WTC11 (cell line): Measurements from ENCODE around the gene CCM2. TPM values are rescaled to one million over a fixed set of nuclear protein-coding genes. Genes with fewer than 3 reads are reported as not detected.

Source experiments
- ATAC-seq: fragments of 200-7000 bp; cut with Tn5 transposase; 2 replicates; pipeline ENCODE4 v1.10.0; 2021; ENCODE audit warnings: mild to moderate bottlenecking, moderate library complexity
- CTCF ChIA-PET: fragments of 300-600 bp; sonication (Branson Sonifier 250); formaldehyde crosslinking; loops from one replicate; lab custom pipeline; 2021; ENCODE audit warnings: antibody characterized with exemption; lab: Charles Lee
- POLR2A ChIA-PET: fragments of 350-600 bp; sonication (Branson Sonifier 250); formaldehyde crosslinking; loops from one replicate; lab custom pipeline; 2021; ENCODE audit warnings: antibody characterized with exemption; lab: Charles Lee
- DNase-seq: peaks from one replicate; pipeline ENCODE4 v3.0.0; 2021; ENCODE audit warnings: low spot score
- H3K27ac Mint-ChIP-seq: 2 replicates; pipeline ENCODE4 v1.8.0; 2021; ENCODE audit warnings: mixed read lengths
- H3K27me3 Mint-ChIP-seq: 2 replicates; pipeline ENCODE4 v1.8.0; 2021; ENCODE audit warnings: low read depth, mild to moderate bottlenecking, moderate library complexity, mixed read lengths
- H3K36me3 Mint-ChIP-seq: 2 replicates; pipeline ENCODE4 v1.8.0; 2021; ENCODE audit warnings: mixed read lengths
- H3K4me1 Mint-ChIP-seq: 2 replicates; pipeline ENCODE4 v1.8.0; 2022; ENCODE audit warnings: mixed read lengths
- H3K4me3 Mint-ChIP-seq: 2 replicates; pipeline ENCODE4 v1.8.0; 2021; ENCODE audit warnings: mild to moderate bottlenecking, moderate library complexity, mixed read lengths
- H3K9me3 Mint-ChIP-seq: 2 replicates; pipeline ENCODE4 v1.8.0; 2021; ENCODE audit warnings: mixed read lengths
- ATF1 ChIP-seq: sonication (generic); formaldehyde crosslinking; IDR thresholded peaks from 2 replicates; pipeline ENCODE4 v1.8.1; 2023; ENCODE audit warnings: mild to moderate bottlenecking, moderate library complexity, missing genetic modification reagents
- CBFB ChIP-seq: sonication (generic); formaldehyde crosslinking; IDR thresholded peaks from 2 replicates; pipeline ENCODE4 v1.8.1; 2022; ENCODE audit warnings: mild to moderate bottlenecking, low read depth, missing genetic modification reagents
- ESRRA ChIP-seq: sonication (generic); formaldehyde crosslinking; IDR thresholded peaks from 2 replicates; pipeline ENCODE4 v1.8.1; 2022; ENCODE audit warnings: mild to moderate bottlenecking, missing genetic modification reagents, borderline replicate concordance
- GABPB1 ChIP-seq: sonication (generic); formaldehyde crosslinking; IDR thresholded peaks from 2 replicates; pipeline ENCODE4 v1.8.1; 2023; ENCODE audit warnings: mild to moderate bottlenecking, missing genetic modification reagents
- IRF2 ChIP-seq: sonication (generic); formaldehyde crosslinking; IDR thresholded peaks from 2 replicates; pipeline ENCODE4 v1.8.0; 2022; ENCODE audit warnings: low read depth, missing genetic modification reagents, borderline replicate concordance
- KAT7 ChIP-seq: sonication (generic); formaldehyde crosslinking; IDR thresholded peaks from 2 replicates; pipeline ENCODE4 v1.8.1; 2023; ENCODE audit warnings: missing genetic modification reagents, mild to moderate bottlenecking, borderline replicate concordance
- NFATC4 ChIP-seq: fragments of 250-450 bp; sonication (Bioruptor Pico); IDR thresholded peaks from 2 replicates; pipeline ENCODE4 v1.9.0; 2021; ENCODE audit warnings: mild to moderate bottlenecking
- NR1H2 ChIP-seq: sonication (generic); formaldehyde crosslinking; IDR thresholded peaks from 2 replicates; pipeline ENCODE4 v1.9.0; 2021; ENCODE audit warnings: mild to moderate bottlenecking, moderate library complexity, missing genetic modification reagents
- NR3C1 ChIP-seq: sonication (generic); formaldehyde crosslinking; conservative IDR thresholded peaks from 2 replicates; pipeline ENCODE4 v1.8.1; 2023; ENCODE audit warnings: low read depth, mild to moderate bottlenecking, missing genetic modification reagents
- SOX15 ChIP-seq: fragments of 250-450 bp; sonication (Bioruptor Pico); IDR thresholded peaks from 2 replicates; pipeline ENCODE4 v1.9.0; 2021; ENCODE audit warnings: mild to moderate bottlenecking
- ZNF121 ChIP-seq: sonication (generic); formaldehyde crosslinking; IDR thresholded peaks from 2 replicates; pipeline ENCODE4 v1.8.0; 2023; ENCODE audit warnings: missing genetic modification reagents
- ZNF232 ChIP-seq: sonication (generic); formaldehyde crosslinking; IDR thresholded peaks from 2 replicates; pipeline ENCODE4 v1.8.0; 2022; ENCODE audit warnings: mild to moderate bottlenecking, missing genetic modification reagents
- ZNF423 ChIP-seq: fragments of 250-450 bp; sonication (Bioruptor Pico); IDR thresholded peaks from 2 replicates; pipeline ENCODE4 v2.1.2; 2022; ENCODE audit warnings: mild to moderate bottlenecking, moderate library complexity
- total RNA-seq: library from RNA; stranded (reverse); gene quantifications from 3 replicates; pipeline ENCODE4 v1.2.3, GENCODE V29; 2021
- TF ChIP-seq, protein P1 (sequence below): sonication (generic); formaldehyde crosslinking; IDR thresholded peaks from 2 replicates; pipeline ENCODE4 v1.8.1; 2022; ENCODE audit warnings: mild to moderate bottlenecking, missing genetic modification reagents, moderate library complexity, borderline replicate concordance
- TF ChIP-seq, protein P2 (sequence below): sonication (generic); formaldehyde crosslinking; IDR thresholded peaks from 2 replicates; pipeline ENCODE4 v1.8.0; 2023; ENCODE audit warnings: missing genetic modification reagents, mild to moderate bottlenecking, borderline replicate concordance
- TF ChIP-seq, protein P3 (sequence below): sonication (generic); formaldehyde crosslinking; conservative IDR thresholded peaks from 2 replicates; pipeline ENCODE4 v1.8.1; 2023; ENCODE audit warnings: mild to moderate bottlenecking, low read depth, missing genetic modification reagents, moderate library complexity
- TF ChIP-seq, protein P4 (sequence below): sonication (generic); formaldehyde crosslinking; IDR thresholded peaks from 2 replicates; pipeline ENCODE4 v1.8.1; 2023; ENCODE audit warnings: mild to moderate bottlenecking, missing genetic modification reagents
- TF ChIP-seq, protein P5 (sequence below): sonication (generic); formaldehyde crosslinking; IDR thresholded peaks from 2 replicates; pipeline ENCODE4 v1.8.1; 2022; ENCODE audit warnings: mild to moderate bottlenecking, moderate library complexity, missing genetic modification reagents
- TF ChIP-seq, protein P6 (sequence below): fragments of 250-450 bp; sonication (Bioruptor Pico); IDR thresholded peaks from 2 replicates; pipeline ENCODE4 v1.9.0; 2021; ENCODE audit warnings: moderate library complexity, mild to moderate bottlenecking, inconsistent platforms, borderline replicate concordance
- TF ChIP-seq, protein P7 (sequence below): sonication (generic); formaldehyde crosslinking; IDR thresholded peaks from 2 replicates; pipeline ENCODE4 v1.8.1; 2023; ENCODE audit warnings: mild to moderate bottlenecking, missing genetic modification reagents, moderate library complexity

The CCM2 gene
- total RNA-seq, 1 experiment from 2014 or later = 32.7 TPM

DNA sequence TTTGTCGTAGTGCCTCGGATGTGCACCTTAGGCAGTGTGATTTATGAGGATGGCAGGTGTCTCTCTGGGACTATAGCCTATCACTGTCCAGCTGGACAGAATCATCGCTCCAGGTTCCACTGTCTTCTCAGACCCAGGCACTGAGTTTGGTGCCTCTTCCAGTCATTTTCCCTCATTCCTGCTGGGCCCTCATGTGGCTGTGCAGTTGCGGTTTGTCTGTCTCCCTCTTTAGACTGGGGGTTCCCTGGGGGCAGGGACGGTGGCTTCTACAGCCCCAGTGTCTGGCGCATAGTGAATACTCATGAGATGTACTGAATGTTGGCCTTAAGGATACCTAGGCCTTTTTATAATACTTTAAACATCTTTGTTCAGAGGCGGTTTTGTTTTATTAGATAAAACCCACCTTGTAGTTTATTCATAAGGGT lies 28.9 kb downstream of the CCM2 start (continued):
- TF ChIP-seq NFATC4 (CRISPR knock-in tag) = no peak
- TF ChIP-seq, protein P1, sequence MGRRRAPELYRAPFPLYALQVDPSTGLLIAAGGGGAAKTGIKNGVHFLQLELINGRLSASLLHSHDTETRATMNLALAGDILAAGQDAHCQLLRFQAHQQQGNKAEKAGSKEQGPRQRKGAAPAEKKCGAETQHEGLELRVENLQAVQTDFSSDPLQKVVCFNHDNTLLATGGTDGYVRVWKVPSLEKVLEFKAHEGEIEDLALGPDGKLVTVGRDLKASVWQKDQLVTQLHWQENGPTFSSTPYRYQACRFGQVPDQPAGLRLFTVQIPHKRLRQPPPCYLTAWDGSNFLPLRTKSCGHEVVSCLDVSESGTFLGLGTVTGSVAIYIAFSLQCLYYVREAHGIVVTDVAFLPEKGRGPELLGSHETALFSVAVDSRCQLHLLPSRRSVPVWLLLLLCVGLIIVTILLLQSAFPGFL = no peak
- no peak for TF ChIP-seq ZNF232
- TF ChIP-seq NR3C1 (CRISPR knock-in tag) = no peak
- TF ChIP-seq ZNF423 (CRISPR knock-in tag) = no peak
- TF ChIP-seq NR1H2 = no peak
- no peak for TF ChIP-seq ESRRA (CRISPR knock-in tag)
- no peak for TF ChIP-seq CBFB (CRISPR knock-in tag)
- TF ChIP-seq, protein P2, sequence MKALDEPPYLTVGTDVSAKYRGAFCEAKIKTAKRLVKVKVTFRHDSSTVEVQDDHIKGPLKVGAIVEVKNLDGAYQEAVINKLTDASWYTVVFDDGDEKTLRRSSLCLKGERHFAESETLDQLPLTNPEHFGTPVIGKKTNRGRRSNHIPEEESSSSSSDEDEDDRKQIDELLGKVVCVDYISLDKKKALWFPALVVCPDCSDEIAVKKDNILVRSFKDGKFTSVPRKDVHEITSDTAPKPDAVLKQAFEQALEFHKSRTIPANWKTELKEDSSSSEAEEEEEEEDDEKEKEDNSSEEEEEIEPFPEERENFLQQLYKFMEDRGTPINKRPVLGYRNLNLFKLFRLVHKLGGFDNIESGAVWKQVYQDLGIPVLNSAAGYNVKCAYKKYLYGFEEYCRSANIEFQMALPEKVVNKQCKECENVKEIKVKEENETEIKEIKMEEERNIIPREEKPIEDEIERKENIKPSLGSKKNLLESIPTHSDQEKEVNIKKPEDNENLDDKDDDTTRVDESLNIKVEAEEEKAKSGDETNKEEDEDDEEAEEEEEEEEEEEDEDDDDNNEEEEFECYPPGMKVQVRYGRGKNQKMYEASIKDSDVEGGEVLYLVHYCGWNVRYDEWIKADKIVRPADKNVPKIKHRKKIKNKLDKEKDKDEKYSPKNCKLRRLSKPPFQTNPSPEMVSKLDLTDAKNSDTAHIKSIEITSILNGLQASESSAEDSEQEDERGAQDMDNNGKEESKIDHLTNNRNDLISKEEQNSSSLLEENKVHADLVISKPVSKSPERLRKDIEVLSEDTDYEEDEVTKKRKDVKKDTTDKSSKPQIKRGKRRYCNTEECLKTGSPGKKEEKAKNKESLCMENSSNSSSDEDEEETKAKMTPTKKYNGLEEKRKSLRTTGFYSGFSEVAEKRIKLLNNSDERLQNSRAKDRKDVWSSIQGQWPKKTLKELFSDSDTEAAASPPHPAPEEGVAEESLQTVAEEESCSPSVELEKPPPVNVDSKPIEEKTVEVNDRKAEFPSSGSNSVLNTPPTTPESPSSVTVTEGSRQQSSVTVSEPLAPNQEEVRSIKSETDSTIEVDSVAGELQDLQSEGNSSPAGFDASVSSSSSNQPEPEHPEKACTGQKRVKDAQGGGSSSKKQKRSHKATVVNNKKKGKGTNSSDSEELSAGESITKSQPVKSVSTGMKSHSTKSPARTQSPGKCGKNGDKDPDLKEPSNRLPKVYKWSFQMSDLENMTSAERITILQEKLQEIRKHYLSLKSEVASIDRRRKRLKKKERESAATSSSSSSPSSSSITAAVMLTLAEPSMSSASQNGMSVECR = no peak

DNA sequence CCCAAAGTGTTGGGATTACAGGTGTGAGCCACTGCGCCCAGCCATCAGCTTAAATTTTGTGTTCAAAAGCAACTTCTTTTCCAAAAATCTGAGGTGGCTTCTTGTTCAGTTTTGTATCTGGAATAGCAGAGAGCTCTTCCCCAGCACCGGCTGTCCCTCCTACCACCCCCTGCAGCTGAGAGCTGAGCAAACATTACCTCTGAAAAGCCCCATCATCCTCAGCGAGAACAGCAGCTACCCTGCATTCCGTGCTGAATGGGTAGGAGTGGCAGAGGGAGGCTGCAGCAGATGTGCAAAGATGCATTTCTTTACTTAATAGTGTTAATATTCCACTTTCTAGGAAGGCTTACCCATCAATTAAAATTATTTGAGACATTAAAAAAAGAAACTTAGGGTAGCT lies 31.8 kb downstream of the CCM2 start:
- no peak overlapping the region; the same call in 1 of the 2 replicates for H3K27ac Mint-ChIP-seq
- ATAC-seq (peak; percentile 64), DNase-seq (no peak)
- H3K36me3 Mint-ChIP-seq = peaks cover 10% of the 10 kb centered on the region
- ChIA-PET CTCF (interaction anchor here (1.0 kb wide), 2 partner anchors 58 to 104 kb away, joined by 4 to 6 read pairs; no protein-coding TSS in a partner anchor), POLR2A (interaction anchor here (0.6 to 0.8 kb wide), 3 partner anchors 170 to 1904 kb away, joined by 4 to 8 read pairs (median 6); no protein-coding TSS in a partner anchor)
- H3K9me3 Mint-ChIP-seq = no peaks in the 10 kb centered on the region
- peaks cover 30% of the 10 kb centered on the region for H3K4me1 Mint-ChIP-seq
- no peak overlapping the region for H3K4me3 Mint-ChIP-seq
- no peaks in the 10 kb centered on the region for H3K27me3 Mint-ChIP-seq
- no peak for TF ChIP-seq ATF1
- TF ChIP-seq, protein P2 = no peak
- TF ChIP-seq GABPB1 (CRISPR knock-in tag) = no peak
- TF ChIP-seq IRF2 = no peak
- TF ChIP-seq, protein P3, sequence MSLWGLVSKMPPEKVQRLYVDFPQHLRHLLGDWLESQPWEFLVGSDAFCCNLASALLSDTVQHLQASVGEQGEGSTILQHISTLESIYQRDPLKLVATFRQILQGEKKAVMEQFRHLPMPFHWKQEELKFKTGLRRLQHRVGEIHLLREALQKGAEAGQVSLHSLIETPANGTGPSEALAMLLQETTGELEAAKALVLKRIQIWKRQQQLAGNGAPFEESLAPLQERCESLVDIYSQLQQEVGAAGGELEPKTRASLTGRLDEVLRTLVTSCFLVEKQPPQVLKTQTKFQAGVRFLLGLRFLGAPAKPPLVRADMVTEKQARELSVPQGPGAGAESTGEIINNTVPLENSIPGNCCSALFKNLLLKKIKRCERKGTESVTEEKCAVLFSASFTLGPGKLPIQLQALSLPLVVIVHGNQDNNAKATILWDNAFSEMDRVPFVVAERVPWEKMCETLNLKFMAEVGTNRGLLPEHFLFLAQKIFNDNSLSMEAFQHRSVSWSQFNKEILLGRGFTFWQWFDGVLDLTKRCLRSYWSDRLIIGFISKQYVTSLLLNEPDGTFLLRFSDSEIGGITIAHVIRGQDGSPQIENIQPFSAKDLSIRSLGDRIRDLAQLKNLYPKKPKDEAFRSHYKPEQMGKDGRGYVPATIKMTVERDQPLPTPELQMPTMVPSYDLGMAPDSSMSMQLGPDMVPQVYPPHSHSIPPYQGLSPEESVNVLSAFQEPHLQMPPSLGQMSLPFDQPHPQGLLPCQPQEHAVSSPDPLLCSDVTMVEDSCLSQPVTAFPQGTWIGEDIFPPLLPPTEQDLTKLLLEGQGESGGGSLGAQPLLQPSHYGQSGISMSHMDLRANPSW (CRISPR knock-in tag) = no peak
- TF ChIP-seq, protein P4, sequence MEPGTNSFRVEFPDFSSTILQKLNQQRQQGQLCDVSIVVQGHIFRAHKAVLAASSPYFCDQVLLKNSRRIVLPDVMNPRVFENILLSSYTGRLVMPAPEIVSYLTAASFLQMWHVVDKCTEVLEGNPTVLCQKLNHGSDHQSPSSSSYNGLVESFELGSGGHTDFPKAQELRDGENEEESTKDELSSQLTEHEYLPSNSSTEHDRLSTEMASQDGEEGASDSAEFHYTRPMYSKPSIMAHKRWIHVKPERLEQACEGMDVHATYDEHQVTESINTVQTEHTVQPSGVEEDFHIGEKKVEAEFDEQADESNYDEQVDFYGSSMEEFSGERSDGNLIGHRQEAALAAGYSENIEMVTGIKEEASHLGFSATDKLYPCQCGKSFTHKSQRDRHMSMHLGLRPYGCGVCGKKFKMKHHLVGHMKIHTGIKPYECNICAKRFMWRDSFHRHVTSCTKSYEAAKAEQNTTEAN (CRISPR knock-in tag) = no peak
- no peak for TF ChIP-seq ZNF121 (CRISPR knock-in tag)
- no peak for TF ChIP-seq ESRRA (CRISPR knock-in tag)
- TF ChIP-seq KAT7 (CRISPR knock-in tag) = no peak
- TF ChIP-seq, protein P5, sequence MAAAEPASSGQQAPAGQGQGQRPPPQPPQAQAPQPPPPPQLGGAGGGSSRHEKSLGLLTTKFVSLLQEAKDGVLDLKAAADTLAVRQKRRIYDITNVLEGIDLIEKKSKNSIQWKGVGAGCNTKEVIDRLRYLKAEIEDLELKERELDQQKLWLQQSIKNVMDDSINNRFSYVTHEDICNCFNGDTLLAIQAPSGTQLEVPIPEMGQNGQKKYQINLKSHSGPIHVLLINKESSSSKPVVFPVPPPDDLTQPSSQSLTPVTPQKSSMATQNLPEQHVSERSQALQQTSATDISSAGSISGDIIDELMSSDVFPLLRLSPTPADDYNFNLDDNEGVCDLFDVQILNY (CRISPR knock-in tag) = no peak
- TF ChIP-seq, protein P6, sequence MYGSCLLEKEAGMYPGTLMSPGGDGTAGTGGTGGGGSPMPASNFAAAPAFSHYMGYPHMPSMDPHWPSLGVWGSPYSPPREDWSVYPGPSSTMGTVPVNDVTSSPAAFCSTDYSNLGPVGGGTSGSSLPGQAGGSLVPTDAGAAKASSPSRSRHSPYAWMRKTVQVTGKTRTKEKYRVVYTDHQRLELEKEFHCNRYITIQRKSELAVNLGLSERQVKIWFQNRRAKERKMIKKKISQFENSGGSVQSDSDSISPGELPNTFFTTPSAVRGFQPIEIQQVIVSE (CRISPR knock-in tag) = no peak
- TF ChIP-seq, protein P7, sequence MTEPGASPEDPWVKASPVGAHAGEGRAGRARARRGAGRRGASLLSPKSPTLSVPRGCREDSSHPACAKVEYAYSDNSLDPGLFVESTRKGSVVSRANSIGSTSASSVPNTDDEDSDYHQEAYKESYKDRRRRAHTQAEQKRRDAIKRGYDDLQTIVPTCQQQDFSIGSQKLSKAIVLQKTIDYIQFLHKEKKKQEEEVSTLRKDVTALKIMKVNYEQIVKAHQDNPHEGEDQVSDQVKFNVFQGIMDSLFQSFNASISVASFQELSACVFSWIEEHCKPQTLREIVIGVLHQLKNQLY = no peak
- no peak for TF ChIP-seq SOX15
